Kidney (tissue), 14 donors: ENCODE results near the gene LARGE1. TPM values are rescaled to one million over a fixed set of nuclear protein-coding genes. Genes with fewer than 3 reads are reported as not detected.

Experiments used
- DNase-seq, 5 donors: peaks; one replicate each; pipeline ENCODE4 v3.0.0-alpha.2; 2013 to 2020
- FAIRE-seq: peaks from 2 replicates; lab custom pipeline; 2012; peaks lifted over from hg19 to GRCh38; lab: Jason Lieb, UNC
- H3K27ac ChIP-seq, 2 donors: one replicate each; pipeline ENCODE4 v1.7.0; 2013; ENCODE audit warnings: low read depth in 2 of 2, low read length in 2 of 2, inconsistent platforms in 1 of 2
- H3K27me3 ChIP-seq: one replicate; pipeline ENCODE4 v1.7.1; 2013; ENCODE audit warnings: low read length, inconsistent platforms; ENCODE audit not compliant: control insufficient read depth, insufficient read depth
- H3K36me3 ChIP-seq, 3 donors: one replicate each; pipeline versions ENCODE4 v1.7.0 to v1.7.1; 2013; ENCODE audit warnings: low read length in 3 of 3, control low read depth in 1 of 3, inconsistent platforms in 1 of 3; ENCODE audit not compliant: insufficient read depth in 3 of 3, control insufficient read depth in 2 of 3
- H3K4me1 ChIP-seq, 3 donors: one replicate each; pipeline versions ENCODE4 v1.7.0 to v1.7.1; 2013; ENCODE audit warnings: low read length in 3 of 3, inconsistent platforms in 1 of 3, low read depth in 1 of 3; ENCODE audit not compliant: control insufficient read depth in 2 of 3, insufficient read depth in 2 of 3
- H3K4me3 ChIP-seq, 3 donors: one replicate each; pipeline versions ENCODE4 v1.7.0 to v1.8.1; 2013; ENCODE audit warnings: low read length in 3 of 3, control low read depth in 1 of 3, inconsistent platforms in 1 of 3
- H3K9ac ChIP-seq, 3 donors: one replicate each; pipeline versions ENCODE4 v1.7.0 to v1.7.1; 2013; ENCODE audit warnings: low read length in 3 of 3, control low read depth in 1 of 3, inconsistent platforms in 1 of 3
- H3K9me3 ChIP-seq, 3 donors: one replicate each; pipeline versions ENCODE4 v1.7.0 to v1.7.1; 2013; ENCODE audit warnings: low read length in 3 of 3, control low read depth in 1 of 3, inconsistent platforms in 1 of 3; ENCODE audit not compliant: control insufficient read depth in 2 of 3, insufficient read depth in 1 of 3
- intact Hi-C: fragments of 100-400 bp; cut with DNase I; formaldehyde crosslinking; loops from one replicate; pipeline ENCODE4 v1.11.1; 2022
- polyA plus RNA-seq: library from polyadenylated mRNA; stranded (reverse); fragments of 350-450 nt; fragmentation: Illumina TruSeq; extraction: RNeasy Lipid Tissue Mini Kit (QIAGEN cat#74804); gene quantifications from one replicate; pipeline ENCODE4 v1.2.3, GENCODE V29; 2014; ENCODE audit warnings: low read depth, low replicate concordance; ENCODE audit not compliant: insufficient read depth
- total RNA-seq: library from RNA; stranded (reverse); fragmentation: NEBNext Ultra II Directional; extraction: Animal tissue kit (Norgen Biotek cat#: 25700); gene quantifications from one replicate; pipeline ENCODE4 v1.2.1, GENCODE V29; 2021
- TF ChIP-seq, protein P1 (sequence below): IDR thresholded peaks from 3 replicates; pipeline ENCODE4 v1.5.1; 2012; ENCODE audit warnings: mild to moderate bottlenecking, moderate library complexity, borderline replicate concordance; ENCODE audit not compliant: insufficient read depth; ENCODE audit errors: extremely low read depth
- donor health status: control.
- donor health status: control.
- donor health status: control.
- donor health status: control.
- donor health status: control.
- donor health status: DM: yes; HTN: yes; CAD: no.
- donor health status: Normal renal cell carcinoma (clear cell type).

The LARGE1 gene
- total and polyA plus RNA-seq, 2 donors from 2014 or later: 5.0 to 22.9 TPM

DNA sequence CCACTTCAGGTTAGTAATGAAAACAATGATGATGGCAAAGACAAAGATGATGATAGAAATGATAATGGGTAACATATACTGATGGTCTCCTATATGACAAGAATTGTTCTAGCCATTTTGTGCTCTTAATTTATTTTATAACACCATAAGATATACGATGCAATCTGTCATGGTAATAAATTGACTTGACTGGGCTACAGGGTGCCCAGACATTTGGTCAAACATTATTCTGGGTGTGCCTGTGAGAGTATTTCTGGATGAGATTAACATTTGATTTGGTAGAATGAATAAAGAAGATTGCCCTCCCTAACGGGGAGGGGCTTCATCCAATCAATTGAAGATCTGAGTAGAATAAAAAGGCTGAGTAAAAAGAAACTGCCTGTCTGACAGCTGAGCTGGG is 237.3 kb downstream of the LARGE1 start:
- Histone ChIP-seq H3K9me3 (no peaks in the 10 kb centered on the region), H3K27ac (no peak overlapping the region), H3K4me1 (no peaks in the 10 kb centered on the region), H3K9ac (no peak overlapping the region), H3K36me3 (no peaks in the 10 kb centered on the region), H3K4me3 (no peak overlapping the region), H3K27me3 (no peaks in the 10 kb centered on the region)
- no peak for DNase-seq
- intact Hi-C loops: no loop called here
- FAIRE-seq: no peak
- TF ChIP-seq, protein P1, sequence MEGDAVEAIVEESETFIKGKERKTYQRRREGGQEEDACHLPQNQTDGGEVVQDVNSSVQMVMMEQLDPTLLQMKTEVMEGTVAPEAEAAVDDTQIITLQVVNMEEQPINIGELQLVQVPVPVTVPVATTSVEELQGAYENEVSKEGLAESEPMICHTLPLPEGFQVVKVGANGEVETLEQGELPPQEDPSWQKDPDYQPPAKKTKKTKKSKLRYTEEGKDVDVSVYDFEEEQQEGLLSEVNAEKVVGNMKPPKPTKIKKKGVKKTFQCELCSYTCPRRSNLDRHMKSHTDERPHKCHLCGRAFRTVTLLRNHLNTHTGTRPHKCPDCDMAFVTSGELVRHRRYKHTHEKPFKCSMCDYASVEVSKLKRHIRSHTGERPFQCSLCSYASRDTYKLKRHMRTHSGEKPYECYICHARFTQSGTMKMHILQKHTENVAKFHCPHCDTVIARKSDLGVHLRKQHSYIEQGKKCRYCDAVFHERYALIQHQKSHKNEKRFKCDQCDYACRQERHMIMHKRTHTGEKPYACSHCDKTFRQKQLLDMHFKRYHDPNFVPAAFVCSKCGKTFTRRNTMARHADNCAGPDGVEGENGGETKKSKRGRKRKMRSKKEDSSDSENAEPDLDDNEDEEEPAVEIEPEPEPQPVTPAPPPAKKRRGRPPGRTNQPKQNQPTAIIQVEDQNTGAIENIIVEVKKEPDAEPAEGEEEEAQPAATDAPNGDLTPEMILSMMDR: no peak

GRCh38 chr22:33680632-33681031 is 239.6 kb downstream of the LARGE1 start:
- Histone ChIP-seq H3K4me3 (no peak overlapping the region), H3K9me3 (no peaks in the 10 kb centered on the region), H3K4me1 (no peaks in the 10 kb centered on the region), H3K27ac (no peak overlapping the region), H3K27me3 (no peaks in the 10 kb centered on the region), H3K36me3 (no peaks in the 10 kb centered on the region), H3K9ac (no peak overlapping the region)
- FAIRE-seq: no peak
- TF ChIP-seq, protein P1: no peak
- intact Hi-C loops: no loop called here
- DNase-seq: no peak

DNA sequence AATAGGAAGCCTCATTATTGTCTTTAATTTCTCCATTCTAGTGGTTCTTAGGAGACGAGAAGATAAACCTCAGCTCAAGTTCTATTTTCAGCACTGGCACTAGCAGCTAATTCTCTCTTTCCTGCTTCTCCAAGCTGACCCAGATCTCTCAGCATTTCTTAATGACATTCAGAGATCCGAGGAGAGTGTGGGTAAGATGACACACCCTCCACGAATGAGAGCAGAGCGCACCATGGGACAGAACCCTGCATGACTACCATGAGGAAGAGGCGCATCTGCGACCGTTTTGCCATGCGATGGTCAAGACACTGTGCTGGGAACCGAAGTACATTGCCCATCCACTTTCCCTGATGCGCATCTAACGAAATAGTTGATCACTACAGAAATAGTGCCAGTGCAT is 241.8 kb downstream of the LARGE1 start:
- Histone ChIP-seq H3K9me3 (no peaks in the 10 kb centered on the region), H3K4me3 (no peak overlapping the region), H3K4me1 (no peaks in the 10 kb centered on the region), H3K27ac (no peak overlapping the region), H3K27me3 (no peaks in the 10 kb centered on the region), H3K36me3 (no peaks in the 10 kb centered on the region), H3K9ac (no peak overlapping the region)
- intact Hi-C loops: no loop called here
- DNase-seq (no peak), FAIRE-seq (no peak)
- TF ChIP-seq, protein P1: no peak

GRCh38 chr22:33677536-33677935 is 242.7 kb downstream of the LARGE1 start:
- no peaks in the 10 kb centered on the region for H3K4me1 ChIP-seq
- intact Hi-C loops: no loop called here
- no peak for FAIRE-seq

More at GRCh38 chr22:33677536-33677935, 242.7 kb downstream of the LARGE1 start:
- Histone ChIP-seq H3K27ac (no peak overlapping the region), H3K9me3 (no peaks in the 10 kb centered on the region), H3K36me3 (no peaks in the 10 kb centered on the region), H3K9ac (no peak overlapping the region), H3K4me3 (no peak overlapping the region), H3K27me3 (no peaks in the 10 kb centered on the region)
- TF ChIP-seq, protein P1: no peak
- no peak for DNase-seq
